ENCODE results near the gene OBSCN. TPM values are rescaled to one million over a fixed set of nuclear protein-coding genes. Genes with fewer than 3 reads are reported as not detected.

OBSCN gene
- total and polyA plus RNA-seq, 2 of the 4 experiments (the other 2 are of a cell fraction) = 4.1 to 9.5 TPM

GRCh38 chr1:228325267-228325666, 117.4 kb downstream of the OBSCN start:
- 0 out of 2 replicates have a peak, but pooled peaks cover 14% of the 10 kb centered on the region for H3K9me1 ChIP-seq (ENCODE audit: insufficient read depth, low read length)
- no peak overlapping the region for H4K5ac ChIP-seq (ENCODE audit: low read depth, low read length)
- H3K36me3 ChIP-seq (ENCODE audit: control insufficient read depth, insufficient read depth, low read length) = peaks cover 34% of the 10 kb centered on the region
- no peaks in the 10 kb centered on the region for H3K27me3 ChIP-seq (ENCODE audit: control insufficient read depth, insufficient read depth, low read length)
- CTCF ChIA-PET = no interaction called here
- H2BK20ac ChIP-seq (ENCODE audit: low read depth, low read length) = no peak overlapping the region
- no peak overlapping the region for H2BK15ac ChIP-seq (ENCODE audit: low read depth, low read length)
- H4K8ac ChIP-seq (ENCODE audit: low read depth in 2 of 2, low read length in 2 of 2) = no peak overlapping the region
- BruUV-seq (replicated peaks) = no TSS peak
- dilution Hi-C loops (cut with HindIII; ENCODE audit: low sequenced_read_pairs, unreplicated experiment) = no loop called here
- intact Hi-C loops (cut with micrococcal nuclease) = no loop called here
- ATAC-seq (ENCODE audit: low read depth) = no peak
- POLR2A ChIA-PET (ENCODE audit: unreplicated experiment) = interaction anchor here (0.6 kb wide), 1 partner anchor 25 kb away, joined by 6 read pairs; no protein-coding TSS in a partner anchor
- in situ Hi-C loops (cut with MboI; ENCODE audit: low sequenced_read_pairs) = no loop called here
- no peak overlapping the region for H3K18ac ChIP-seq (ENCODE audit: low read depth, low read length)
- no peak overlapping the region for H2AK5ac ChIP-seq (ENCODE audit: low read depth, low read length)
- no peak overlapping the region for H2AFZ ChIP-seq (replicated peaks; ENCODE audit: low read length, poor library complexity)
- H3K27ac ChIP-seq (ENCODE audit: insufficient read depth, low read length) = no peak overlapping the region
- no peak overlapping the region for H4K91ac ChIP-seq (ENCODE audit: insufficient read depth, low read depth, low read length)
- no peak overlapping the region for H3K14ac ChIP-seq (replicated peaks; ENCODE audit: low read depth, low read length)
- no peaks in the 10 kb centered on the region for H4K20me1 ChIP-seq (ENCODE audit: insufficient read depth, low read length)
- H3K4ac ChIP-seq (ENCODE audit: low read depth, low read length) = no peak overlapping the region
- H3K9me3 ChIP-seq (ENCODE audit: control insufficient read depth, insufficient read depth, low read length) = peaks cover 4% of the 10 kb centered on the region; the same call in 1 of the 2 replicates
- no peak overlapping the region for H3K56ac ChIP-seq (ENCODE audit: extremely low read depth, insufficient read depth, low read length)
- no peak overlapping the region for H2AK9ac ChIP-seq (replicated peaks; ENCODE audit: low read depth, low read length, poor library complexity)
- H3K4me2 ChIP-seq (ENCODE audit: low read depth, low read length) = no peak overlapping the region
- no peak overlapping the region for H3K4me3 ChIP-seq (ENCODE audit: insufficient read depth, low read depth, low read length)
- no CpG with 5 or more reads among the region's 1 CpG for WGBS, 2 experiments (ENCODE audit: extremely low coverage in 2 of 2, insufficient read length in 1 of 2)
- no peak overlapping the region for H3K9ac ChIP-seq (ENCODE audit: low read depth, low read length)
- peaks cover 11% of the 10 kb centered on the region for H3K4me1 ChIP-seq (ENCODE audit: control insufficient read depth, insufficient read depth, low read length)
- no peak overlapping the region for H2BK120ac ChIP-seq (ENCODE audit: low read depth, low read length)
- H3K79me1 ChIP-seq (ENCODE audit: low read depth in 1 of 2, low read length in 2 of 2) = no peaks in the 10 kb centered on the region
- no peak overlapping the region for H2BK5ac ChIP-seq (ENCODE audit: low read depth, low read length, poor library complexity, severe bottlenecking)
- TF ChIP-seq CHD1 (IDR thresholded peaks at IDR 0.05; ENCODE audit: low read depth, low read length) (no peak), MAZ (IDR thresholded peaks at IDR 0.05; ENCODE audit: borderline replicate concordance, low read depth, low read length) (no peak), CEBPB (IDR thresholded peaks at IDR 0.05; ENCODE audit: low read depth, low read length) (no peak), FOS (IDR thresholded peaks at IDR 0.05; ENCODE audit: low read depth, low read length) (no peak), NFE2L2 (IDR thresholded peaks at IDR 0.05; ENCODE audit: low read depth, low read length) (no peak), MXI1 (IDR thresholded peaks at IDR 0.05; ENCODE audit: borderline replicate concordance, low read depth, low read length) (no peak), RAD21 (IDR thresholded peaks at IDR 0.05; ENCODE audit: low read length) (no peak), RFX5 (IDR thresholded peaks at IDR 0.05; ENCODE audit: low read depth, low read length) (no peak), RCOR1 (IDR thresholded peaks at IDR 0.05; ENCODE audit: insufficient replicate concordance, low read length) (no peak), CTCF (conservative IDR thresholded peaks at IDR 0.05; ENCODE audit: low read depth, low read length) (no peak), SMC3 (IDR thresholded peaks at IDR 0.05; ENCODE audit: low read depth, low read length) (no peak)
- TF ChIP-seq, protein P1, sequence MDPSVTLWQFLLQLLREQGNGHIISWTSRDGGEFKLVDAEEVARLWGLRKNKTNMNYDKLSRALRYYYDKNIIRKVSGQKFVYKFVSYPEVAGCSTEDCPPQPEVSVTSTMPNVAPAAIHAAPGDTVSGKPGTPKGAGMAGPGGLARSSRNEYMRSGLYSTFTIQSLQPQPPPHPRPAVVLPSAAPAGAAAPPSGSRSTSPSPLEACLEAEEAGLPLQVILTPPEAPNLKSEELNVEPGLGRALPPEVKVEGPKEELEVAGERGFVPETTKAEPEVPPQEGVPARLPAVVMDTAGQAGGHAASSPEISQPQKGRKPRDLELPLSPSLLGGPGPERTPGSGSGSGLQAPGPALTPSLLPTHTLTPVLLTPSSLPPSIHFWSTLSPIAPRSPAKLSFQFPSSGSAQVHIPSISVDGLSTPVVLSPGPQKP (IDR thresholded peaks at IDR 0.05; ENCODE audit: borderline replicate concordance, low read depth, low read length) = no peak
- H3K23ac ChIP-seq (ENCODE audit: low read depth, low read length) = no peak overlapping the region
- no peak for DNase-seq
